ENCODE measurements around the gene BANK1. TPM values are rescaled to one million over a fixed set of nuclear protein-coding genes. Genes with fewer than 3 reads are reported as not detected.

Gene BANK1
- total RNA-seq, 1 experiment from 2014 or later, result 52.6 TPM

- H2AFZ ChIP-seq (ENCODE audit: low read length), result no peak overlapping the region
- H3K4me2 ChIP-seq (ENCODE audit: low read depth, low read length, poor library complexity, severe bottlenecking), result no peak overlapping the region
- peaks cover 4% of the 10 kb centered on the region; the same call in 1 of the 2 replicates for H3K4me1 ChIP-seq (ENCODE audit: low read length)
- H3K27ac ChIP-seq (ENCODE audit: low read length), result no peak overlapping the region
- no peaks in the 10 kb centered on the region for H4K20me1 ChIP-seq (ENCODE audit: insufficient read depth, low read depth, low read length)
- H3K79me2 ChIP-seq (ENCODE audit: low read length), result no peaks in the 10 kb centered on the region
- H3K4me3 ChIP-seq (ENCODE audit: low read length), result no peak overlapping the region
- H3K27me3 ChIP-seq (ENCODE audit: low read length), result no peaks in the 10 kb centered on the region
- H3K9ac ChIP-seq (ENCODE audit: low read length), result no peak overlapping the region
- no peak for DNase-seq
- H3K9me2 ChIP-seq (replicated peaks; ENCODE audit: insufficient read depth, low read length), result no peaks in the 10 kb centered on the region
- no peaks in the 10 kb centered on the region for H3K36me3 ChIP-seq (ENCODE audit: insufficient read depth, low read length)
- H3K9me3 ChIP-seq (ENCODE audit: low read length), result peaks cover 21% of the 10 kb centered on the region
Measured at GRCh38 chr4:101774807-101775206, 15.7 kb upstream of the BANK1 start.

GRCh38 chr4:101777431-101777830 lies 13.1 kb upstream of the BANK1 start:
- peaks cover 4% of the 10 kb centered on the region; the same call in 1 of the 2 replicates for H3K4me1 ChIP-seq (ENCODE audit: low read length)
- no peak overlapping the region for H3K9ac ChIP-seq (ENCODE audit: low read length)
- no peaks in the 10 kb centered on the region for H3K79me2 ChIP-seq (ENCODE audit: low read length)
- no peak overlapping the region for H3K27ac ChIP-seq (ENCODE audit: low read length)
- H3K36me3 ChIP-seq (ENCODE audit: insufficient read depth, low read length), result no peaks in the 10 kb centered on the region
- H3K4me3 ChIP-seq (ENCODE audit: low read length), result no peak overlapping the region
- no peak for DNase-seq
- peaks cover 6% of the 10 kb centered on the region for H3K9me3 ChIP-seq (ENCODE audit: low read length)
- no peak overlapping the region for H2AFZ ChIP-seq (ENCODE audit: low read length)
- H3K27me3 ChIP-seq (ENCODE audit: low read length), result no peaks in the 10 kb centered on the region; the same call in 1 of the 2 replicates
- no peak overlapping the region for H3K4me2 ChIP-seq (ENCODE audit: low read depth, low read length, poor library complexity, severe bottlenecking)
- no peaks in the 10 kb centered on the region for H3K9me2 ChIP-seq (replicated peaks; ENCODE audit: insufficient read depth, low read length)
- H4K20me1 ChIP-seq (ENCODE audit: insufficient read depth, low read depth, low read length), result no peaks in the 10 kb centered on the region

GRCh38 chr4:101780284-101780683 lies 10.2 kb upstream of the BANK1 start:
- H3K9me3 ChIP-seq (ENCODE audit: low read length), result no peaks in the 10 kb centered on the region
- H2AFZ ChIP-seq (ENCODE audit: low read length), result no peak overlapping the region
- H3K4me1 ChIP-seq (ENCODE audit: low read length), result no peaks in the 10 kb centered on the region
- no peak overlapping the region for H3K27ac ChIP-seq (ENCODE audit: low read length)
- no peaks in the 10 kb centered on the region for H4K20me1 ChIP-seq (ENCODE audit: insufficient read depth, low read depth, low read length)
- H3K36me3 ChIP-seq (ENCODE audit: insufficient read depth, low read length), result no peaks in the 10 kb centered on the region
- H3K4me2 ChIP-seq (ENCODE audit: low read depth, low read length, poor library complexity, severe bottlenecking), result no peak overlapping the region
- no peaks in the 10 kb centered on the region for H3K9me2 ChIP-seq (replicated peaks; ENCODE audit: insufficient read depth, low read length)
- no peak overlapping the region for H3K4me3 ChIP-seq (ENCODE audit: low read length)
- no peaks in the 10 kb centered on the region for H3K79me2 ChIP-seq (ENCODE audit: low read length)
- no peaks in the 10 kb centered on the region; the same call in 1 of the 2 replicates for H3K27me3 ChIP-seq (ENCODE audit: low read length)
- no peak overlapping the region for H3K9ac ChIP-seq (ENCODE audit: low read length)
- DNase-seq, result no peak

- DNase-seq, result no peak
- Histone ChIP-seq H4K20me1 (ENCODE audit: insufficient read depth, low read depth, low read length) (no peaks in the 10 kb centered on the region), H3K4me3 (ENCODE audit: low read length) (no peak overlapping the region), H3K36me3 (ENCODE audit: insufficient read depth, low read length) (no peaks in the 10 kb centered on the region), H3K9me2 (replicated peaks; ENCODE audit: insufficient read depth, low read length) (no peaks in the 10 kb centered on the region), H3K79me2 (ENCODE audit: low read length) (no peaks in the 10 kb centered on the region), H3K9ac (ENCODE audit: low read length) (no peak overlapping the region), H3K4me1 (ENCODE audit: low read length) (no peaks in the 10 kb centered on the region), H3K27me3 (ENCODE audit: low read length) (no peaks in the 10 kb centered on the region; the same call in 1 of the 2 replicates), H3K4me2 (ENCODE audit: low read depth, low read length, poor library complexity, severe bottlenecking) (no peak overlapping the region), H3K9me3 (ENCODE audit: low read length) (no peaks in the 10 kb centered on the region), H2AFZ (ENCODE audit: low read length) (no peak overlapping the region), H3K27ac (ENCODE audit: low read length) (no peak overlapping the region)
Measured at GRCh38 chr4:101782546-101782945, 8.0 kb upstream of the BANK1 start.

- Histone ChIP-seq H3K4me2 (ENCODE audit: low read depth, low read length, poor library complexity, severe bottlenecking) (no peak overlapping the region), H2AFZ (ENCODE audit: low read length) (no peak overlapping the region), H3K9me2 (replicated peaks; ENCODE audit: insufficient read depth, low read length) (no peaks in the 10 kb centered on the region), H3K36me3 (ENCODE audit: insufficient read depth, low read length) (no peaks in the 10 kb centered on the region), H3K4me3 (ENCODE audit: low read length) (no peak overlapping the region), H3K9me3 (ENCODE audit: low read length) (no peaks in the 10 kb centered on the region), H3K27ac (ENCODE audit: low read length) (no peak overlapping the region), H3K79me2 (ENCODE audit: low read length) (no peaks in the 10 kb centered on the region), H3K4me1 (ENCODE audit: low read length) (peaks cover 9% of the 10 kb centered on the region), H3K27me3 (ENCODE audit: low read length) (no peaks in the 10 kb centered on the region; the same call in 1 of the 2 replicates), H4K20me1 (ENCODE audit: insufficient read depth, low read depth, low read length) (no peaks in the 10 kb centered on the region), H3K9ac (ENCODE audit: low read length) (no peak overlapping the region)
- DNase-seq, result no peak
Measured at GRCh38 chr4:101784957-101785356, 5.6 kb upstream of the BANK1 start.

GRCh38 chr4:101785486-101785885 lies 5.0 kb upstream of the BANK1 start:
- Histone ChIP-seq H3K27ac (ENCODE audit: low read length) (no peak overlapping the region), H3K9me3 (ENCODE audit: low read length) (no peaks in the 10 kb centered on the region), H3K79me2 (ENCODE audit: low read length) (no peaks in the 10 kb centered on the region), H2AFZ (ENCODE audit: low read length) (no peak overlapping the region), H3K9ac (ENCODE audit: low read length) (no peak overlapping the region), H3K4me2 (ENCODE audit: low read depth, low read length, poor library complexity, severe bottlenecking) (no peak overlapping the region), H4K20me1 (ENCODE audit: insufficient read depth, low read depth, low read length) (no peaks in the 10 kb centered on the region), H3K9me2 (replicated peaks; ENCODE audit: insufficient read depth, low read length) (no peaks in the 10 kb centered on the region), H3K27me3 (ENCODE audit: low read length) (no peaks in the 10 kb centered on the region; the same call in 1 of the 2 replicates), H3K4me3 (ENCODE audit: low read length) (no peak overlapping the region), H3K36me3 (ENCODE audit: insufficient read depth, low read length) (no peaks in the 10 kb centered on the region), H3K4me1 (ENCODE audit: low read length) (peaks cover 14% of the 10 kb centered on the region)
- DNase-seq, result no peak

- H3K4me1 ChIP-seq (ENCODE audit: low read length), result peaks cover 31% of the 10 kb centered on the region
- H3K36me3 ChIP-seq (ENCODE audit: insufficient read depth, low read length), result no peaks in the 10 kb centered on the region
- no peaks in the 10 kb centered on the region for H3K9me2 ChIP-seq (replicated peaks; ENCODE audit: insufficient read depth, low read length)
- no peaks in the 10 kb centered on the region for H3K27me3 ChIP-seq (ENCODE audit: low read length)
- no peak overlapping the region for H2AFZ ChIP-seq (ENCODE audit: low read length)
- H4K20me1 ChIP-seq (ENCODE audit: insufficient read depth, low read depth, low read length), result no peaks in the 10 kb centered on the region
- no peak for DNase-seq
- H3K4me2 ChIP-seq (ENCODE audit: low read depth, low read length, poor library complexity, severe bottlenecking), result no peak overlapping the region
- no peak overlapping the region for H3K4me3 ChIP-seq (ENCODE audit: low read length)
- H3K27ac ChIP-seq (ENCODE audit: low read length), result no peak overlapping the region
- H3K9ac ChIP-seq (ENCODE audit: low read length), result no peak overlapping the region
- peaks cover 19% of the 10 kb centered on the region for H3K79me2 ChIP-seq (ENCODE audit: low read length)
- H3K9me3 ChIP-seq (ENCODE audit: low read length), result no peaks in the 10 kb centered on the region
Measured at GRCh38 chr4:101787701-101788316, 2.7 kb upstream of the BANK1 start.

- Histone ChIP-seq H3K9me2 (replicated peaks; ENCODE audit: insufficient read depth, low read length) (no peaks in the 10 kb centered on the region), H3K4me3 (ENCODE audit: low read length) (peak overlapping the region; percentile 91), H2AFZ (ENCODE audit: low read length) (peak overlapping the region; percentile 64; the same call in 1 of the 2 replicates), H3K9ac (ENCODE audit: low read length) (peak overlapping the region; percentile 94), H3K36me3 (ENCODE audit: insufficient read depth, low read length) (no peaks in the 10 kb centered on the region), H3K4me1 (ENCODE audit: low read length) (peaks cover 64% of the 10 kb centered on the region), H3K27ac (ENCODE audit: low read length) (peak overlapping the region; percentile 93), H4K20me1 (ENCODE audit: insufficient read depth, low read depth, low read length) (no peaks in the 10 kb centered on the region), H3K79me2 (ENCODE audit: low read length) (peaks cover 53% of the 10 kb centered on the region), H3K9me3 (ENCODE audit: low read length) (no peaks in the 10 kb centered on the region), H3K27me3 (ENCODE audit: low read length) (no peaks in the 10 kb centered on the region), H3K4me2 (ENCODE audit: low read depth, low read length, poor library complexity, severe bottlenecking) (peak overlapping the region; percentile 98)
- DNase-seq, result peak; percentile 85
Measured at GRCh38 chr4:101791182-101791558, 640 bp downstream of the BANK1 start.

Data from Karpas-422 (cell line).